MCF 10A (cell line): ENCODE results near the gene LRFN4. TPM values are rescaled to one million over a fixed set of nuclear protein-coding genes. Genes with fewer than 3 reads are reported as not detected.

Experiments
- BruUV-seq: library from RNA; stranded (reverse); fragments of 400-500 nt; replicated peaks from 2 replicates; lab custom pipeline; 2021; lab: Mats Ljungman, UMichigan
- CTCF ChIA-PET: fragments of 300-600 bp; sonication (Branson Sonifier 250); formaldehyde crosslinking; extraction: SDS; loops from one replicate; lab custom pipeline; 2021; ENCODE audit warnings: antibody characterized with exemption, inconsistent platforms; lab: Yijun Ruan, JAX
- POLR2A ChIA-PET: fragments of 300-600, 350-650 bp; sonication (Branson Sonifier 250); formaldehyde crosslinking; extraction: SDS; loops from one replicate; lab custom pipeline; 2020; ENCODE audit warnings: antibody characterized with exemption, inconsistent platforms; lab: Yijun Ruan, JAX
- DNase-seq: peaks from one replicate; pipeline ENCODE4 v3.0.0-alpha.2; 2018; ENCODE audit not compliant: unreplicated experiment
- H3K27ac Mint-ChIP-seq: one replicate; pipeline ENCODE4 v1.8.0; 2022; ENCODE audit warnings: mild to moderate bottlenecking, low read depth, mixed read lengths; ENCODE audit not compliant: unreplicated experiment
- H3K27me3 Mint-ChIP-seq: one replicate; pipeline ENCODE4 v1.8.0; 2022; ENCODE audit warnings: mixed read lengths; ENCODE audit not compliant: insufficient read depth, unreplicated experiment
- H3K36me3 Mint-ChIP-seq: one replicate; pipeline ENCODE4 v1.8.0; 2022; ENCODE audit warnings: mild to moderate bottlenecking, moderate library complexity, mixed read lengths; ENCODE audit not compliant: insufficient read depth, unreplicated experiment
- H3K4me1 Mint-ChIP-seq: one replicate; pipeline ENCODE4 v1.8.0; 2022; ENCODE audit warnings: mixed read lengths; ENCODE audit not compliant: insufficient read depth, unreplicated experiment
- H3K4me3 Mint-ChIP-seq: one replicate; pipeline ENCODE4 v1.8.0; 2022; ENCODE audit warnings: mild to moderate bottlenecking, moderate library complexity, mixed read lengths; ENCODE audit not compliant: unreplicated experiment
- H3K9me3 Mint-ChIP-seq: one replicate; pipeline ENCODE4 v1.8.0; 2022; ENCODE audit warnings: mixed read lengths; ENCODE audit not compliant: unreplicated experiment
- CTCF ChIP-seq: fragments of 200-600 bp; IDR thresholded peaks from one replicate; pipeline ENCODE4 v1.8.0; 2022; ENCODE audit warnings: antibody characterized with exemption, mild to moderate bottlenecking; ENCODE audit not compliant: unreplicated experiment
- intact Hi-C: fragments of 100-400 bp; cut with micrococcal nuclease; formaldehyde crosslinking; loops from 2 replicates; pipeline ENCODE4 v1.14.1; 2022
- total RNA-seq: library from RNA; stranded (reverse); gene quantifications from 2 replicates; pipeline ENCODE4 v1.2.3, GENCODE V29; 2022

Gene LRFN4
- total RNA-seq, 1 experiment from 2014 or later, result 30.4 TPM

GRCh38 chr11:66892911-66893310 is 36.0 kb downstream of the LRFN4 start:
- Mint-ChIP-seq H3K4me1 (peaks cover 23% of the 10 kb centered on the region), H3K27me3 (no peaks in the 10 kb centered on the region), H3K9me3 (no peaks in the 10 kb centered on the region), H3K27ac (peak overlapping the region; percentile 92), H3K36me3 (peaks cover 7% of the 10 kb centered on the region), H3K4me3 (no peak overlapping the region)
- TF ChIP-seq CTCF, result no peak
- CTCF ChIA-PET, result interaction anchor here (0.7 to 1.6 kb wide), 2 partner anchors 40 to 77 kb away, joined by 4 read pairs; no protein-coding TSS in a partner anchor
- no peak for DNase-seq
- intact Hi-C loops, result loop anchor here (5.0 kb wide), 1 partner anchor 64 kb away; the partner anchor contains the start of gene PC
- POLR2A ChIA-PET, result interaction anchor here (1.1 to 4.0 kb wide), 10 partner anchors 11 to 162 kb away, joined by 3 to 46 read pairs (median 9); partner anchors contain the start of genes PC and SYT12
- BruUV-seq, result no TSS peak

GRCh38 chr11:66894141-66894540 is 37.3 kb downstream of the LRFN4 start:
- peak overlapping the region; percentile 5 for H3K27ac Mint-ChIP-seq
- H3K36me3 Mint-ChIP-seq, result peaks cover 7% of the 10 kb centered on the region
- H3K4me1 Mint-ChIP-seq, result peaks cover 18% of the 10 kb centered on the region
- no peaks in the 10 kb centered on the region for H3K27me3 Mint-ChIP-seq
- CTCF ChIA-PET, result interaction anchor here (0.6 to 1.6 kb wide), 3 partner anchors 39 to 814 kb away, joined by 3 to 4 read pairs (median 4); no protein-coding TSS in a partner anchor
- no peak overlapping the region for H3K4me3 Mint-ChIP-seq
- POLR2A ChIA-PET, result interaction anchor here (0.7 to 4.0 kb wide), 4 partner anchors 11 to 161 kb away, joined by 3 to 46 read pairs (median 23); partner anchors contain the start of gene PC
- no TSS peak for BruUV-seq
- TF ChIP-seq CTCF, result no peak
- no peaks in the 10 kb centered on the region for H3K9me3 Mint-ChIP-seq
- DNase-seq, result no peak
- intact Hi-C loops, result loop anchor here (5.0 kb wide), 1 partner anchor 63 kb away; the partner anchor contains the start of gene PC

GRCh38 chr11:66901964-66902390 is 45.1 kb downstream of the LRFN4 start:
- CTCF ChIA-PET, result no interaction called here
- DNase-seq, result no peak
- POLR2A ChIA-PET, result interaction anchor here (0.9 to 1.2 kb wide), 2 partner anchors 10 to 22 kb away, joined by 3 to 4 read pairs; no protein-coding TSS in a partner anchor
- H3K27me3 Mint-ChIP-seq, result no peaks in the 10 kb centered on the region
- no TSS peak for BruUV-seq
- no peak for TF ChIP-seq CTCF
- no peak overlapping the region for H3K27ac Mint-ChIP-seq
- intact Hi-C loops, result no loop called here
- H3K4me3 Mint-ChIP-seq, result no peak overlapping the region
- peaks cover 37% of the 10 kb centered on the region for H3K4me1 Mint-ChIP-seq
- no peaks in the 10 kb centered on the region for H3K9me3 Mint-ChIP-seq
- H3K36me3 Mint-ChIP-seq, result no peaks in the 10 kb centered on the region

GRCh38 chr11:66902486-66903177 is 45.8 kb downstream of the LRFN4 start:
- peaks cover 37% of the 10 kb centered on the region for H3K4me1 Mint-ChIP-seq
- POLR2A ChIA-PET, result interaction anchor here (1.2 to 2.8 kb wide), 2 partner anchors 10 to 11 kb away, joined by 4 to 10 read pairs; no protein-coding TSS in a partner anchor
- intact Hi-C loops, result no loop called here

More at GRCh38 chr11:66902486-66903177, 45.8 kb downstream of the LRFN4 start:
- DNase-seq, result no peak
- Mint-ChIP-seq H3K27me3 (no peaks in the 10 kb centered on the region), H3K36me3 (no peaks in the 10 kb centered on the region), H3K9me3 (no peaks in the 10 kb centered on the region), H3K4me3 (no peak overlapping the region), H3K27ac (no peak overlapping the region)
- no peak for TF ChIP-seq CTCF
- CTCF ChIA-PET, result interaction anchor here (1.1 kb wide), 1 partner anchor 73 kb away, joined by 4 read pairs; the partner anchor contains the start of gene C11orf86
- BruUV-seq, result no TSS peak
